Measurements from ENCODE around the gene SMG5. TPM values are rescaled to one million over a fixed set of nuclear protein-coding genes. Genes with fewer than 3 reads are reported as not detected.

SMG5 gene
- total RNA-seq, 1 donor from 2014 or later, result 77.1 TPM

DNA sequence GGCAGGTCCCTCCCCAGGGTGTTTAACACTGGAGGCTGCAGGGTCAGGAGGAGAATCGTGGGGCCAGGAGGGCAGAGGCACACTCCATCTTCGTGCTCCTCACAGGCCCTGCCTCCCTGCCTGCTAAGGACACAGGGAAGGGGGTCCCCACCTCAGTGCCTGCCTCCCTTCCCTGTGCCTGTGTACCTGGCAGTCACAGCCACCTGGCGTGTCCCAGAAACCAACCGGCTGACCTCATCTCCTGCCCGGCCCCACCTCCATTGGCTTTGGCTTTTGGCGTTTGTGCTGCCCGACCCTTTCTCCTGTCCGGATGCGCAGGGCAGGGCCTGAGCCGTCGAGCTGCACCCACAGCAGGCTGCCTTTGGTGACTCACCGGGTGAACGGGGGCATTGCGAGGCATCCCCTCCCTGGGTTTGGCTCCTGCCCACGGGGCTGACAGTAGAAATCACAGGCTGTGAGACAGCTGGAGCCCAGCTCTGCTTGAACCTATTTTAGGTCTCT, 41.3 kb downstream of the SMG5 start:
- peaks cover 41% of the 10 kb centered on the region for H3K36me3 Mint-ChIP-seq (ENCODE audit: low read depth)
- DNase-seq (no peak), ATAC-seq (ENCODE audit: low read depth) (no peak)
- H3K4me3 Mint-ChIP-seq, result no peak overlapping the region
- ChIA-PET CTCF (interaction anchor here (0.7 kb wide), 1 partner anchor 151 kb away, joined by 3 read pairs; no protein-coding TSS in a partner anchor), POLR2A (no interaction called here)
- no peaks in the 10 kb centered on the region for H3K9me3 Mint-ChIP-seq
- intact Hi-C loops (cut with micrococcal nuclease), result no loop called here
- peaks cover 15% of the 10 kb centered on the region for H3K4me1 Mint-ChIP-seq
- no peak overlapping the region for H3K27ac Mint-ChIP-seq
- TF ChIP-seq, protein P1, sequence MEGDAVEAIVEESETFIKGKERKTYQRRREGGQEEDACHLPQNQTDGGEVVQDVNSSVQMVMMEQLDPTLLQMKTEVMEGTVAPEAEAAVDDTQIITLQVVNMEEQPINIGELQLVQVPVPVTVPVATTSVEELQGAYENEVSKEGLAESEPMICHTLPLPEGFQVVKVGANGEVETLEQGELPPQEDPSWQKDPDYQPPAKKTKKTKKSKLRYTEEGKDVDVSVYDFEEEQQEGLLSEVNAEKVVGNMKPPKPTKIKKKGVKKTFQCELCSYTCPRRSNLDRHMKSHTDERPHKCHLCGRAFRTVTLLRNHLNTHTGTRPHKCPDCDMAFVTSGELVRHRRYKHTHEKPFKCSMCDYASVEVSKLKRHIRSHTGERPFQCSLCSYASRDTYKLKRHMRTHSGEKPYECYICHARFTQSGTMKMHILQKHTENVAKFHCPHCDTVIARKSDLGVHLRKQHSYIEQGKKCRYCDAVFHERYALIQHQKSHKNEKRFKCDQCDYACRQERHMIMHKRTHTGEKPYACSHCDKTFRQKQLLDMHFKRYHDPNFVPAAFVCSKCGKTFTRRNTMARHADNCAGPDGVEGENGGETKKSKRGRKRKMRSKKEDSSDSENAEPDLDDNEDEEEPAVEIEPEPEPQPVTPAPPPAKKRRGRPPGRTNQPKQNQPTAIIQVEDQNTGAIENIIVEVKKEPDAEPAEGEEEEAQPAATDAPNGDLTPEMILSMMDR (IDR thresholded peaks at IDR 0.05), result no peak
- no peaks in the 10 kb centered on the region for H3K27me3 Mint-ChIP-seq

DNA sequence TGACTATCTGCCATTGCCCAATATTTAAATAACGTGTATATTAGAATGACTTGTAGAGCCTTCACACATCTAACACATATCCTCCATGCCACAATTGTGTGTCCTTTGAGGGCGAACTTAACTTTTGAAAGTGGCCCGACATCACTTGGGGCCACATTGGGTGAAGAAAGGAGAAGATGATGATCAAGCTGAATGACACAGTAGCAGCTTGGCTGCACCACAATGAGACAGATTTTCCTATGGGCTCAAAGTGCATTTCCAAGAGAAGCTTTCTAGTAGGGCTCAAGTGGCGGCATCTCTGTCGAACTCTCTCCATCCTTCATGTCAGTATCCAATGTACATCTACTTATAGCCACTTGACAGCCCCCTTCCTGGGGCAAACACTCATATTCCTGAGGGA, 44.4 kb downstream of the SMG5 start:
- ATAC-seq (ENCODE audit: low read depth), result no peak
- Mint-ChIP-seq H3K27ac (no peak overlapping the region), H3K36me3 (ENCODE audit: low read depth) (peaks cover 64% of the 10 kb centered on the region), H3K4me1 (no peaks in the 10 kb centered on the region), H3K9me3 (no peaks in the 10 kb centered on the region), H3K27me3 (no peaks in the 10 kb centered on the region), H3K4me3 (no peak overlapping the region)
- ChIA-PET POLR2A (no interaction called here), CTCF (no interaction called here)
- DNase-seq, result no peak
- TF ChIP-seq, protein P1 (IDR thresholded peaks at IDR 0.05), result no peak
- intact Hi-C loops (cut with micrococcal nuclease), result no loop called here

- peaks cover 71% of the 10 kb centered on the region for H3K36me3 Mint-ChIP-seq (ENCODE audit: low read depth)
- H3K9me3 Mint-ChIP-seq, result no peaks in the 10 kb centered on the region
- H3K4me3 Mint-ChIP-seq, result no peak overlapping the region
- no peaks in the 10 kb centered on the region for H3K27me3 Mint-ChIP-seq
- ATAC-seq (ENCODE audit: low read depth), result no peak
- TF ChIP-seq, protein P1 (IDR thresholded peaks at IDR 0.05), result no peak
- ChIA-PET POLR2A (no interaction called here), CTCF (no interaction called here)
- no peak overlapping the region for H3K27ac Mint-ChIP-seq
- intact Hi-C loops (cut with micrococcal nuclease), result no loop called here
- no peaks in the 10 kb centered on the region for H3K4me1 Mint-ChIP-seq
- no peak for DNase-seq
Measured at GRCh38 chr1:156236164-156236563, 46.5 kb downstream of the SMG5 start.

DNA sequence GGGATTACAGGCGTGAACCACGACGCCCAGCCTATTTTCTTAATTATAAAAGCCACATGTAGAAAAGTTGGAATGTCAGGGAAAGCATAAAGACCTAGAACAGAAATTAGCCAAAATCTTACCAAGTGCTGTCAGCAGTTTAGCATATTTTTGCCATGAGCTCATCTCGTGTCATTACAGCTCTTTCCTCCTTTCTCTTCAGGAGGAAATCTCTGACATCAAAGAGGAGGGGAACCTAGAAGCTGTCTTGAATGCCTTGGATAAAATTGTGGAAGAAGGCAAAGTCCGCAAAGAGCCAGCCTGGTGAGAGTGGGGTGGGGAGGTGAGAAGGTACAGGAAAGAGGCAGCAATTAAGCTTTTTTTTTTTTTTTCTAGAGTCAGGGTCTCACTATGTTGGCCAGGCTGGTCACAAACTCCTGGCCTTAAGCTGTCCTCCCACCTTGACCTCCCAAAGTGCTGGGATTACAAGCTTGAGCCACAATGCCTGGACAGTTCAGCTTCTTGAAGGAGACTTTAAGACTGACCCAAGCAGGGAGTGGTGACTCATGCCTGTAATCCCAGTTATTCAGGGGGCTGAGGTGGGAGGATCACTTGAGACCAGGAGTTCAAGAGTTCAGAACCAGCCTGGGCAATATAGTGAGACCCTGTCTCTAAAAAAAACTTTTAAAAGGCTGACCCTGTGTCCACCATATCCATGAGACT, 49.0 kb downstream of the SMG5 start:
- peaks cover 61% of the 10 kb centered on the region for H3K36me3 Mint-ChIP-seq (ENCODE audit: low read depth)
- H3K4me1 Mint-ChIP-seq, result no peaks in the 10 kb centered on the region
- CTCF ChIA-PET, result no interaction called here
- no peaks in the 10 kb centered on the region for H3K27me3 Mint-ChIP-seq
- TF ChIP-seq, protein P1 (IDR thresholded peaks at IDR 0.05), result no peak
- intact Hi-C loops (cut with micrococcal nuclease), result no loop called here
- H3K27ac Mint-ChIP-seq, result no peak overlapping the region
- H3K9me3 Mint-ChIP-seq, result no peaks in the 10 kb centered on the region
- POLR2A ChIA-PET, result interaction anchor here (0.6 to 1.1 kb wide), 2 partner anchors 9 to 49 kb away, joined by 3 to 10 read pairs; partner anchors contain the start of gene SMG5
- DNase-seq (no peak), ATAC-seq (ENCODE audit: low read depth) (no peak)
- H3K4me3 Mint-ChIP-seq, result no peak overlapping the region

DNA sequence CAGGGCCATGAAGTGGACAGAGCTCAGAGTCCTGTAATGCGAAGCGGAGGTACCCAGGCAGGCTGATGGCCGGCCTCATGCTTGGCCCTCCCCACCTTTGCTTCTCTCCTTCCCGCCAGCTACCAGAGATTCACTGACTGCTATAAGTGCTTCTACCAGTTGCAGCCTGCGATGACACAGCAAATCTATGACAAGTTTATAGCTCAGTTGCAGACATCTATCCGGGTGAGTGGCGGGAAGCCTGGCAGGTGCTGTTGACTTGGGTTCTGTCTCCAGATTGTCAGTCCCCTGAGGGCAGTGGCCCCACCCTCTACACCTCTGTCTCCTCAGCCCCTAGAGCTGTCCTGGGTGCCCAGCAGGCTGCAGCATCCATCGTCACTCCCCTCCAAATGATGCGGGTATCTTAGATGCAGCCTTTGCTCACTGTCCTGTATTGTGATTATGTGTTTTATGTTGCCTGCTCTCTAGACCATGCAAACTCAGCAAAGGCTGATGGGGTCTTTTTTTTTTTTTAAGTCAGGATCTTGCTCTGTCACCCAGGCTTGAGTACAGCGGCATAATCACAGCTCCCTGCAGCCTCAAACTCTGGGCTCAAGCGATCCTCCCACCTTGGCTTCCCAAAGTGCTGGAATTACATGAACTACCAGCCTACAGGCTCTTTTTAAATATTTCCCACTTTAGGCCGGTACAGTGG, 50.3 kb downstream of the SMG5 start:
- no peaks in the 10 kb centered on the region for H3K9me3 Mint-ChIP-seq
- no peak overlapping the region for H3K27ac Mint-ChIP-seq
- no peak overlapping the region for H3K4me3 Mint-ChIP-seq
- CTCF ChIA-PET, result interaction anchor here (1.1 kb wide), 1 partner anchor 13 kb away, joined by 3 read pairs; no protein-coding TSS in a partner anchor
- H3K36me3 Mint-ChIP-seq (ENCODE audit: low read depth), result peaks cover 56% of the 10 kb centered on the region
- POLR2A ChIA-PET, result interaction anchor here (1.1 kb wide), 1 partner anchor 20 kb away, joined by 3 read pairs; the partner anchor contains the start of gene PMF1
- TF ChIP-seq, protein P1 (IDR thresholded peaks at IDR 0.05), result no peak
- H3K27me3 Mint-ChIP-seq, result no peaks in the 10 kb centered on the region
- no peak for ATAC-seq (ENCODE audit: low read depth)
- intact Hi-C loops (cut with micrococcal nuclease), result no loop called here
- no peaks in the 10 kb centered on the region for H3K4me1 Mint-ChIP-seq
- no peak for DNase-seq

All from activated B cell treated with CpG ODN at 0.5 μM for 24 hours (primary cell).